GM23338 (cell line): ENCODE measurements around the gene CD6. TPM values are rescaled to one million over a fixed set of nuclear protein-coding genes. Genes with fewer than 3 reads are reported as not detected.

Experiments
- ATAC-seq: fragments of 200-7000 bp; cut with Tn5 transposase; 3 replicates; pipeline ENCODE4 v1.9.1; 2020
- DNase-seq: peaks from one replicate; pipeline ENCODE4 v3.0.0-alpha.2; 2015; ENCODE audit warnings: low spot score
- H2AFZ ChIP-seq: fragments of 200-600 bp; sonication (generic); 2 replicates; pipeline ENCODE4 v1.8.0; 2016; ENCODE audit warnings: antibody characterized with exemption, mild to moderate bottlenecking, moderate library complexity
- H3F3A ChIP-seq: fragments of 200-600 bp; sonication (generic); replicated peaks from 2 replicates; pipeline ENCODE4 v1.8.0; 2017; ENCODE audit warnings: antibody characterized with exemption, mixed run types, low read depth
- H3K27ac ChIP-seq: fragments of 200-600 bp; sonication (generic); 2 replicates; pipeline ENCODE4 v1.6.1; 2016; ENCODE audit warnings: low read depth
- H3K27me3 ChIP-seq: fragments of 200-600 bp; sonication (generic); 2 replicates; pipeline ENCODE4 v1.8.0; 2016; ENCODE audit warnings: mild to moderate bottlenecking, mixed run types, moderate library complexity; ENCODE audit not compliant: insufficient read depth
- H3K36me3 ChIP-seq: fragments of 200-600 bp; sonication (generic); 2 replicates; pipeline ENCODE4 v1.8.0; 2016; ENCODE audit warnings: mild to moderate bottlenecking; ENCODE audit not compliant: insufficient read depth
- H3K4me1 ChIP-seq: fragments of 200-600 bp; sonication (generic); 2 replicates; pipeline ENCODE4 v1.8.0; 2016; ENCODE audit warnings: mild to moderate bottlenecking, moderate library complexity; ENCODE audit not compliant: insufficient read depth
- H3K4me2 ChIP-seq: fragments of 200-600 bp; sonication (generic); 2 replicates; pipeline ENCODE4 v1.7.1; 2017; ENCODE audit warnings: mixed run types
- H3K4me3 ChIP-seq: fragments of 200-600 bp; sonication (generic); 2 replicates; pipeline ENCODE4 v1.6.1; 2016; ENCODE audit warnings: mixed run types
- H3K79me2 ChIP-seq: fragments of 200-600 bp; sonication (generic); replicated peaks from 2 replicates; pipeline ENCODE4 v1.8.0; 2017; ENCODE audit warnings: mild to moderate bottlenecking; ENCODE audit not compliant: insufficient read depth
- H3K9me2 ChIP-seq: fragments of 200-600 bp; sonication (generic); 2 replicates; pipeline ENCODE4 v1.8.0; 2017; ENCODE audit not compliant: insufficient read depth
- H4K20me1 ChIP-seq: fragments of 200-600 bp; sonication (generic); replicated peaks from 2 replicates; pipeline ENCODE4 v1.8.0; 2017; ENCODE audit warnings: mild to moderate bottlenecking; ENCODE audit not compliant: insufficient read depth
- H3K27ac Mint-ChIP-seq: 2 replicates; pipeline ENCODE4 v1.8.0; 2020; ENCODE audit warnings: inconsistent platforms, mild to moderate bottlenecking, moderate library complexity, mixed read lengths
- H3K27me3 Mint-ChIP-seq: 3 replicates; pipeline ENCODE4 v1.8.0; 2022; ENCODE audit warnings: low read depth, mild to moderate bottlenecking, moderate library complexity, mixed read lengths, inconsistent platforms; ENCODE audit not compliant: insufficient read depth, poor library complexity
- H3K36me3 Mint-ChIP-seq: 3 replicates; pipeline ENCODE4 v1.8.0; 2021; ENCODE audit warnings: low read depth, mild to moderate bottlenecking, inconsistent platforms, moderate library complexity, mixed read lengths
- H3K4me1 Mint-ChIP-seq: 3 replicates; pipeline ENCODE4 v1.8.0; 2020; ENCODE audit warnings: mild to moderate bottlenecking, inconsistent platforms, mixed read lengths
- H3K4me3 Mint-ChIP-seq: 3 replicates; pipeline ENCODE4 v1.8.0; 2021; ENCODE audit warnings: moderate library complexity, mild to moderate bottlenecking, inconsistent platforms, mixed read lengths
- H3K9me3 Mint-ChIP-seq: 3 replicates; pipeline ENCODE4 v1.8.0; 2020; ENCODE audit warnings: moderate library complexity, mild to moderate bottlenecking, inconsistent platforms, mixed read lengths
- CREB1 ChIP-seq: fragments of 250-450 bp; sonication (Bioruptor Pico); IDR thresholded peaks from 2 replicates; pipeline ENCODE4 v1.5.0; 2020; ENCODE audit warnings: low read depth, mild to moderate bottlenecking, moderate library complexity
- CTCF ChIP-seq, 2 experiments: fragments of 200-600 bp in 1 of 2; sonication (generic) in 1 of 2; conservative IDR thresholded peaks; 2 replicates each; pipeline versions ENCODE4 v1.5.1 to v1.6.1; 2016 to 2017; ENCODE audit warnings: antibody characterized with exemption in 2 of 2, low read depth in 2 of 2, mild to moderate bottlenecking in 2 of 2, moderate library complexity in 1 of 2
- ETS1 ChIP-seq: IDR thresholded peaks from 2 replicates; pipeline ENCODE4 v1.6.1; 2016; ENCODE audit warnings: antibody characterized with exemption
- EZH2 ChIP-seq: fragments of 200-600 bp; sonication (generic); IDR thresholded peaks from one replicate; pipeline ENCODE4 v1.8.0; 2017; ENCODE audit warnings: antibody characterized with exemption, mild to moderate bottlenecking, low read depth; ENCODE audit not compliant: unreplicated experiment
- EZH2phosphoT487 ChIP-seq: fragments of 200-600 bp; sonication (generic); IDR thresholded peaks from one replicate; pipeline ENCODE4 v1.8.1; 2018; ENCODE audit warnings: antibody characterized with exemption; ENCODE audit not compliant: unreplicated experiment
- JUNB ChIP-seq: IDR thresholded peaks from one replicate; pipeline ENCODE4 v1.6.1; 2016; ENCODE audit warnings: antibody characterized with exemption; ENCODE audit not compliant: unreplicated experiment
- NANOG ChIP-seq: IDR thresholded peaks from 2 replicates; pipeline ENCODE4 v1.6.1; 2016; ENCODE audit warnings: antibody characterized with exemption, borderline replicate concordance
- POLR2AphosphoS5 ChIP-seq: IDR thresholded peaks from 2 replicates; pipeline ENCODE4 v1.6.1; 2016; ENCODE audit warnings: antibody characterized with exemption, low read depth
- STAT1 ChIP-seq: IDR thresholded peaks from one replicate; pipeline ENCODE4 v1.6.1; 2016; ENCODE audit warnings: antibody characterized with exemption; ENCODE audit not compliant: unreplicated experiment
- ZNF114 ChIP-seq: fragments of 250-450 bp; sonication (Bioruptor Pico); IDR thresholded peaks from 2 replicates; pipeline ENCODE4 v1.5.0; 2020; ENCODE audit warnings: mild to moderate bottlenecking, moderate library complexity
- ZNF331 ChIP-seq: fragments of 250-450 bp; sonication (Bioruptor Pico); IDR thresholded peaks from 2 replicates; pipeline ENCODE4 v1.5.0; 2020; ENCODE audit warnings: low read depth, mild to moderate bottlenecking, moderate library complexity
- polyA plus RNA-seq: library from polyadenylated mRNA; unstranded; fragments of >200 nt; fragmentation: Nextera tagmentation; extraction: Ambion mirVana; gene quantifications from 2 replicates; pipeline ENCODE4 v1.2.1, GENCODE V29; 2016
- total RNA-seq: library from RNA; depleted of rRNA; stranded (reverse); fragments of >200 nt; shearing (Covaris generic); gene quantifications from 2 replicates; pipeline ENCODE4 v1.2.3, GENCODE V29; 2014
- TF ChIP-seq, protein P1 (sequence below): IDR thresholded peaks from one replicate; pipeline ENCODE4 v1.6.1; 2018; ENCODE audit warnings: antibody characterized with exemption; ENCODE audit not compliant: unreplicated experiment
- TF ChIP-seq, protein P2 (sequence below): fragments of 250-450 bp; sonication (Bioruptor Pico); IDR thresholded peaks from 2 replicates; pipeline ENCODE4 v1.5.0; 2020; ENCODE audit warnings: mild to moderate bottlenecking, moderate library complexity

The CD6 gene
- total and polyA plus RNA-seq, 2 experiments from 2014 or later, result 0.49 TPM; not detected in 1

- Histone ChIP-seq H3K27ac (no peak overlapping the region), H4K20me1 (no peaks in the 10 kb centered on the region), H3K4me1 (no peaks in the 10 kb centered on the region), H3K4me2 (no peak overlapping the region), H3K4me3 (no peak overlapping the region), H2AFZ (no peak overlapping the region), H3K27me3 (no peaks in the 10 kb centered on the region), H3K9me2 (no peaks in the 10 kb centered on the region), H3K79me2 (no peaks in the 10 kb centered on the region), H3K36me3 (no peaks in the 10 kb centered on the region), H3F3A (no peaks in the 10 kb centered on the region)
- DNase-seq (no peak), ATAC-seq (no peak)
- H3K4me1 Mint-ChIP-seq, result no peaks in the 10 kb centered on the region
- TF ChIP-seq CREB1 (no peak), JUNB (no peak), EZH2 (no peak), NANOG (no peak), CTCF (conservative IDR thresholded peaks at IDR 0.05; ENCODE audit: low read depth in 2 of 2) (no peak), POLR2AphosphoS5 (no peak), ZNF114 (CRISPR knock-in tag) (no peak), ETS1 (no peak), STAT1 (no peak), ZNF331 (CRISPR knock-in tag) (no peak), EZH2phosphoT487 (no peak)
- TF ChIP-seq, protein P1, sequence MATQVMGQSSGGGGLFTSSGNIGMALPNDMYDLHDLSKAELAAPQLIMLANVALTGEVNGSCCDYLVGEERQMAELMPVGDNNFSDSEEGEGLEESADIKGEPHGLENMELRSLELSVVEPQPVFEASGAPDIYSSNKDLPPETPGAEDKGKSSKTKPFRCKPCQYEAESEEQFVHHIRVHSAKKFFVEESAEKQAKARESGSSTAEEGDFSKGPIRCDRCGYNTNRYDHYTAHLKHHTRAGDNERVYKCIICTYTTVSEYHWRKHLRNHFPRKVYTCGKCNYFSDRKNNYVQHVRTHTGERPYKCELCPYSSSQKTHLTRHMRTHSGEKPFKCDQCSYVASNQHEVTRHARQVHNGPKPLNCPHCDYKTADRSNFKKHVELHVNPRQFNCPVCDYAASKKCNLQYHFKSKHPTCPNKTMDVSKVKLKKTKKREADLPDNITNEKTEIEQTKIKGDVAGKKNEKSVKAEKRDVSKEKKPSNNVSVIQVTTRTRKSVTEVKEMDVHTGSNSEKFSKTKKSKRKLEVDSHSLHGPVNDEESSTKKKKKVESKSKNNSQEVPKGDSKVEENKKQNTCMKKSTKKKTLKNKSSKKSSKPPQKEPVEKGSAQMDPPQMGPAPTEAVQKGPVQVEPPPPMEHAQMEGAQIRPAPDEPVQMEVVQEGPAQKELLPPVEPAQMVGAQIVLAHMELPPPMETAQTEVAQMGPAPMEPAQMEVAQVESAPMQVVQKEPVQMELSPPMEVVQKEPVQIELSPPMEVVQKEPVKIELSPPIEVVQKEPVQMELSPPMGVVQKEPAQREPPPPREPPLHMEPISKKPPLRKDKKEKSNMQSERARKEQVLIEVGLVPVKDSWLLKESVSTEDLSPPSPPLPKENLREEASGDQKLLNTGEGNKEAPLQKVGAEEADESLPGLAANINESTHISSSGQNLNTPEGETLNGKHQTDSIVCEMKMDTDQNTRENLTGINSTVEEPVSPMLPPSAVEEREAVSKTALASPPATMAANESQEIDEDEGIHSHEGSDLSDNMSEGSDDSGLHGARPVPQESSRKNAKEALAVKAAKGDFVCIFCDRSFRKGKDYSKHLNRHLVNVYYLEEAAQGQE, result no peak
- TF ChIP-seq, protein P2, sequence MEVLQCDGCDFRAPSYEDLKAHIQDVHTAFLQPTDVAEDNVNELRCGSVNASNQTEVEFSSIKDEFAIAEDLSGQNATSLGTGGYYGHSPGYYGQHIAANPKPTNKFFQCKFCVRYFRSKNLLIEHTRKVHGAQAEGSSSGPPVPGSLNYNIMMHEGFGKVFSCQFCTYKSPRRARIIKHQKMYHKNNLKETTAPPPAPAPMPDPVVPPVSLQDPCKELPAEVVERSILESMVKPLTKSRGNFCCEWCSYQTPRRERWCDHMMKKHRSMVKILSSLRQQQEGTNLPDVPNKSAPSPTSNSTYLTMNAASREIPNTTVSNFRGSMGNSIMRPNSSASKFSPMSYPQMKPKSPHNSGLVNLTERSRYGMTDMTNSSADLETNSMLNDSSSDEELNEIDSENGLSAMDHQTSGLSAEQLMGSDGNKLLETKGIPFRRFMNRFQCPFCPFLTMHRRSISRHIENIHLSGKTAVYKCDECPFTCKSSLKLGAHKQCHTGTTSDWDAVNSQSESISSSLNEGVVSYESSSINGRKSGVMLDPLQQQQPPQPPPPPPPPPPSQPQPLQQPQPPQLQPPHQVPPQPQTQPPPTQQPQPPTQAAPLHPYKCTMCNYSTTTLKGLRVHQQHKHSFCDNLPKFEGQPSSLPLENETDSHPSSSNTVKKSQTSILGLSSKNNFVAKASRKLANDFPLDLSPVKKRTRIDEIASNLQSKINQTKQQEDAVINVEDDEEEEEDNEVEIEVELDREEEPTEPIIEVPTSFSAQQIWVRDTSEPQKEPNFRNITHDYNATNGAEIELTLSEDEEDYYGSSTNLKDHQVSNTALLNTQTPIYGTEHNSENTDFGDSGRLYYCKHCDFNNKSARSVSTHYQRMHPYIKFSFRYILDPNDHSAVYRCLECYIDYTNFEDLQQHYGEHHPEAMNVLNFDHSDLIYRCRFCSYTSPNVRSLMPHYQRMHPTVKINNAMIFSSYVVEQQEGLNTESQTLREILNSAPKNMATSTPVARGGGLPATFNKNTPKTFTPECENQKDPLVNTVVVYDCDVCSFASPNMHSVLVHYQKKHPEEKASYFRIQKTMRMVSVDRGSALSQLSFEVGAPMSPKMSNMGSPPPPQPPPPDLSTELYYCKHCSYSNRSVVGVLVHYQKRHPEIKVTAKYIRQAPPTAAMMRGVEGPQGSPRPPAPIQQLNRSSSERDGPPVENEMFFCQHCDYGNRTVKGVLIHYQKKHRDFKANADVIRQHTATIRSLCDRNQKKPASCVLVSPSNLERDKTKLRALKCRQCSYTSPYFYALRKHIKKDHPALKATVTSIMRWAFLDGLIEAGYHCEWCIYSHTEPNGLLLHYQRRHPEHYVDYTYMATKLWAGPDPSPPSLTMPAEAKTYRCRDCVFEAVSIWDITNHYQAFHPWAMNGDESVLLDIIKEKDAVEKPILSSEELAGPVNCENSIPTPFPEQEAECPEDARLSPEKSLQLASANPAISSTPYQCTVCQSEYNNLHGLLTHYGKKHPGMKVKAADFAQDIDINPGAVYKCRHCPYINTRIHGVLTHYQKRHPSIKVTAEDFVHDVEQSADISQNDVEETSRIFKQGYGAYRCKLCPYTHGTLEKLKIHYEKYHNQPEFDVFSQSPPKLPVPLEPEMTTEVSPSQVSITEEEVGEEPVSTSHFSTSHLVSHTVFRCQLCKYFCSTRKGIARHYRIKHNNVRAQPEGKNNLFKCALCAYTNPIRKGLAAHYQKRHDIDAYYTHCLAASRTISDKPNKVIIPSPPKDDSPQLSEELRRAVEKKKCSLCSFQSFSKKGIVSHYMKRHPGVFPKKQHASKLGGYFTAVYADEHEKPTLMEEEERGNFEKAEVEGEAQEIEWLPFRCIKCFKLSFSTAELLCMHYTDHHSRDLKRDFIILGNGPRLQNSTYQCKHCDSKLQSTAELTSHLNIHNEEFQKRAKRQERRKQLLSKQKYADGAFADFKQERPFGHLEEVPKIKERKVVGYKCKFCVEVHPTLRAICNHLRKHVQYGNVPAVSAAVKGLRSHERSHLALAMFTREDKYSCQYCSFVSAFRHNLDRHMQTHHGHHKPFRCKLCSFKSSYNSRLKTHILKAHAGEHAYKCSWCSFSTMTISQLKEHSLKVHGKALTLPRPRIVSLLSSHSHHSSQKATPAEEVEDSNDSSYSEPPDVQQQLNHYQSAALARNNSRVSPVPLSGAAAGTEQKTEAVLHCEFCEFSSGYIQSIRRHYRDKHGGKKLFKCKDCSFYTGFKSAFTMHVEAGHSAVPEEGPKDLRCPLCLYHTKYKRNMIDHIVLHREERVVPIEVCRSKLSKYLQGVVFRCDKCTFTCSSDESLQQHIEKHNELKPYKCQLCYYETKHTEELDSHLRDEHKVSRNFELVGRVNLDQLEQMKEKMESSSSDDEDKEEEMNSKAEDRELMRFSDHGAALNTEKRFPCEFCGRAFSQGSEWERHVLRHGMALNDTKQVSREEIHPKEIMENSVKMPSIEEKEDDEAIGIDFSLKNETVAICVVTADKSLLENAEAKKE, result no peak
- no peak overlapping the region for H3K27ac Mint-ChIP-seq
- no peaks in the 10 kb centered on the region for H3K9me3 Mint-ChIP-seq
- no peaks in the 10 kb centered on the region for H3K36me3 Mint-ChIP-seq
- H3K4me3 Mint-ChIP-seq, result no peak overlapping the region
- H3K27me3 Mint-ChIP-seq, result no peaks in the 10 kb centered on the region
Observed at GRCh38 chr11:60993615-60994014, 22.1 kb downstream of the CD6 start.
